ENCODE results near the gene PITPNC1.

The PITPNC1 gene

GRCh38 chr17:67504182-67504581 lies 127.1 kb downstream of the PITPNC1 start:
- no peak for TF ChIP-seq FOXP2 (optimal IDR thresholded peaks at IDR 0.05; ENCODE audit: borderline replicate concordance, extremely low read depth, extremely low read length, insufficient read depth)
- no peak for TF ChIP-seq REST (IDR thresholded peaks at IDR 0.05; ENCODE audit: insufficient read depth in 1 of 2, low read depth in 2 of 2, low read length in 2 of 2)
- TF ChIP-seq TAF1 (IDR thresholded peaks at IDR 0.05; ENCODE audit: borderline replicate concordance, insufficient read depth, low read length) = no peak
- TF ChIP-seq SIN3A (IDR thresholded peaks at IDR 0.05; ENCODE audit: borderline replicate concordance, insufficient read depth, low read length) = no peak
- TF ChIP-seq POLR2AphosphoS5 (IDR thresholded peaks at IDR 0.05; ENCODE audit: low read depth, low read length) = no peak

GRCh38 chr17:67506966-67507365 lies 129.9 kb downstream of the PITPNC1 start:
- TF ChIP-seq SIN3A (IDR thresholded peaks at IDR 0.05; ENCODE audit: borderline replicate concordance, insufficient read depth, low read length) = no peak
- TF ChIP-seq POLR2AphosphoS5 (IDR thresholded peaks at IDR 0.05; ENCODE audit: low read depth, low read length) = no peak
- TF ChIP-seq FOXP2 (optimal IDR thresholded peaks at IDR 0.05; ENCODE audit: borderline replicate concordance, extremely low read depth, extremely low read length, insufficient read depth) = no peak
- no peak for TF ChIP-seq TAF1 (IDR thresholded peaks at IDR 0.05; ENCODE audit: borderline replicate concordance, insufficient read depth, low read length)
- TF ChIP-seq REST (IDR thresholded peaks at IDR 0.05; ENCODE audit: insufficient read depth in 1 of 2, low read depth in 2 of 2, low read length in 2 of 2) = no peak

- TF ChIP-seq REST (IDR thresholded peaks at IDR 0.05; ENCODE audit: insufficient read depth in 1 of 2, low read depth in 2 of 2, low read length in 2 of 2) = no peak
- TF ChIP-seq SIN3A (IDR thresholded peaks at IDR 0.05; ENCODE audit: borderline replicate concordance, insufficient read depth, low read length) = peak; percentile 73; the same call in 1 of the 2 replicates
- TF ChIP-seq POLR2AphosphoS5 (IDR thresholded peaks at IDR 0.05; ENCODE audit: low read depth, low read length) = peak; percentile 53
- no peak for TF ChIP-seq FOXP2 (optimal IDR thresholded peaks at IDR 0.05; ENCODE audit: borderline replicate concordance, extremely low read depth, extremely low read length, insufficient read depth)
- TF ChIP-seq TAF1 (IDR thresholded peaks at IDR 0.05; ENCODE audit: borderline replicate concordance, insufficient read depth, low read length) = no peak
These were observed 132.6 kb downstream of the PITPNC1 start for GRCh38 chr17:67509390-67510287.

GRCh38 chr17:67511012-67511411 lies 133.9 kb downstream of the PITPNC1 start:
- TF ChIP-seq REST (IDR thresholded peaks at IDR 0.05; ENCODE audit: insufficient read depth in 1 of 2, low read depth in 2 of 2, low read length in 2 of 2) (no peak), SIN3A (IDR thresholded peaks at IDR 0.05; ENCODE audit: borderline replicate concordance, insufficient read depth, low read length) (no peak), POLR2AphosphoS5 (IDR thresholded peaks at IDR 0.05; ENCODE audit: low read depth, low read length) (no peak), FOXP2 (optimal IDR thresholded peaks at IDR 0.05; ENCODE audit: borderline replicate concordance, extremely low read depth, extremely low read length, insufficient read depth) (no peak), TAF1 (IDR thresholded peaks at IDR 0.05; ENCODE audit: borderline replicate concordance, insufficient read depth, low read length) (no peak)

Data from PFSK-1 (cell line).